HepG2 (cell line): ENCODE measurements around the gene ZMIZ1. TPM values are rescaled to one million over a fixed set of nuclear protein-coding genes. Genes with fewer than 3 reads are reported as not detected.

Experiments used
- CAMTA2 ChIP-seq: sonication (generic); formaldehyde crosslinking; IDR thresholded peaks from 2 replicates; pipeline ENCODE4 v1.4.0; 2020; ENCODE audit warnings: mild to moderate bottlenecking, missing genetic modification reagents, borderline replicate concordance
- ELF3 ChIP-seq: IDR thresholded peaks from 2 replicates; pipeline ENCODE4 v1.6.1; 2016; ENCODE audit warnings: missing genetic modification reagents, missing compliant biosample characterization
- GMEB1 ChIP-seq: sonication (generic); formaldehyde crosslinking; IDR thresholded peaks from 2 replicates; pipeline ENCODE4 v1.5.1; 2020; ENCODE audit warnings: missing genetic modification reagents, mild to moderate bottlenecking, borderline replicate concordance
- HIC2 ChIP-seq: sonication (generic); formaldehyde crosslinking; IDR thresholded peaks from 2 replicates; pipeline ENCODE4 v1.9.0; 2022; ENCODE audit warnings: low read depth, missing genetic modification reagents
- HIVEP1 ChIP-seq: sonication (generic); formaldehyde crosslinking; IDR thresholded peaks from 2 replicates; pipeline ENCODE4 v1.4.0; 2020; ENCODE audit warnings: mild to moderate bottlenecking, missing genetic modification reagents
- KDM5B ChIP-seq: sonication (generic); formaldehyde crosslinking; IDR thresholded peaks from 2 replicates; pipeline ENCODE4 v1.4.0; 2020; ENCODE audit warnings: missing genetic modification reagents, mild to moderate bottlenecking, borderline replicate concordance
- KIAA2018 ChIP-seq: sonication (generic); formaldehyde crosslinking; IDR thresholded peaks from 2 replicates; pipeline ENCODE4 v1.5.0; 2020; ENCODE audit warnings: mild to moderate bottlenecking, missing genetic modification reagents, borderline replicate concordance
- MBNL3 ChIP-seq: fragments of 250-450 bp; sonication (Bioruptor Pico); conservative IDR thresholded peaks from 2 replicates; pipeline ENCODE4 v1.8.0; 2022; ENCODE audit warnings: mild to moderate bottlenecking, inconsistent platforms
- MYPOP ChIP-seq: sonication (generic); formaldehyde crosslinking; IDR thresholded peaks from 2 replicates; pipeline ENCODE4 v1.8.1; 2023; ENCODE audit warnings: mild to moderate bottlenecking, moderate library complexity, missing genetic modification reagents
- NCOA1 ChIP-seq: sonication (generic); formaldehyde crosslinking; IDR thresholded peaks from 2 replicates; pipeline ENCODE4 v1.9.0; 2021; ENCODE audit warnings: missing genetic modification reagents
- NFE2L1 ChIP-seq: sonication (generic); formaldehyde crosslinking; IDR thresholded peaks from 2 replicates; pipeline ENCODE4 v1.4.0; 2020; ENCODE audit warnings: missing genetic modification reagents, mild to moderate bottlenecking, borderline replicate concordance
- PAWR ChIP-seq: sonication (generic); formaldehyde crosslinking; IDR thresholded peaks from 2 replicates; pipeline ENCODE4 v1.4.0; 2020; ENCODE audit warnings: missing genetic modification reagents, mild to moderate bottlenecking, borderline replicate concordance
- SALL2 ChIP-seq: sonication (generic); formaldehyde crosslinking; IDR thresholded peaks from 2 replicates; pipeline ENCODE4 v1.8.1; 2023; ENCODE audit warnings: mild to moderate bottlenecking, missing genetic modification reagents, inconsistent platforms
- TARDBP ChIP-seq: sonication (generic); formaldehyde crosslinking; IDR thresholded peaks from 2 replicates; pipeline ENCODE4 v1.8.0; 2022; ENCODE audit warnings: mild to moderate bottlenecking, missing genetic modification reagents
- ZBTB38 ChIP-seq: sonication (generic); formaldehyde crosslinking; IDR thresholded peaks from 2 replicates; pipeline ENCODE4 v1.5.1; 2020; ENCODE audit warnings: mild to moderate bottlenecking, missing genetic modification reagents
- polyA plus RNA-seq, 8 experiments: library from polyadenylated mRNA; depleted of rRNA in 3 of 8; stranded (reverse) in 7 of 8; unstranded in 1 of 8; fragments of >200 nt; fragmentation: Illumina TruSeq in 4 of 8; extraction: Trizol in 4 of 8; gene quantifications; 2 replicates each; pipeline versions ENCODE4 v1.2.1 to v1.2.3, GENCODE V29; 2011 to 2016; ENCODE audit warnings: low read depth in 4 of 8, missing spikeins in 1 of 8, mixed read lengths in 1 of 8; ENCODE audit not compliant: insufficient read depth in 1 of 8
- total RNA-seq, 5 experiments: library from RNA; depleted of rRNA; stranded (reverse); fragments of >200 nt; fragmentation: Illumina TruSeq; extraction: Trizol; gene quantifications; 2 replicates each; pipeline ENCODE4 v1.2.3, GENCODE V29; 2016; ENCODE audit warnings: low read depth in 1 of 5

ZMIZ1 gene
- total and polyA plus RNA-seq, 2 of the 13 experiments (the other 11 are each of a cell fraction or from before 2014, with no cell fraction given) = 5.3 to 10.2 TPM

GRCh38 chr10:79195091-79195923 lies 126.5 kb downstream of the ZMIZ1 start (continued):
- TF ChIP-seq KIAA2018 (no peak), NCOA1 (CRISPR knock-in tag) (no peak), NFE2L1 (CRISPR knock-in tag) (no peak), MBNL3 (CRISPR knock-in tag) (no peak), ZBTB38 (peak; percentile 57; the same call in 1 of the 2 replicates), ELF3 (CRISPR knock-in tag) (peak; percentile 23; the same call in 1 of the 2 replicates), HIC2 (CRISPR knock-in tag) (no peak), KDM5B (CRISPR knock-in tag) (peak; percentile 45; the same call in 1 of the 2 replicates), HIVEP1 (CRISPR knock-in tag) (0 out of 2 replicates have a peak, but pooled peaks have one; percentile 15), PAWR (CRISPR knock-in tag) (no peak), TARDBP (CRISPR knock-in tag) (0 out of 2 replicates have a peak, but pooled peaks have one; percentile 44), SALL2 (CRISPR knock-in tag) (0 out of 2 replicates have a peak, but pooled peaks have one; percentile 33), CAMTA2 (no peak), MYPOP (CRISPR knock-in tag) (no peak), GMEB1 (CRISPR knock-in tag) (no peak)
